Measurements from ENCODE around the gene REC8.

DNA sequence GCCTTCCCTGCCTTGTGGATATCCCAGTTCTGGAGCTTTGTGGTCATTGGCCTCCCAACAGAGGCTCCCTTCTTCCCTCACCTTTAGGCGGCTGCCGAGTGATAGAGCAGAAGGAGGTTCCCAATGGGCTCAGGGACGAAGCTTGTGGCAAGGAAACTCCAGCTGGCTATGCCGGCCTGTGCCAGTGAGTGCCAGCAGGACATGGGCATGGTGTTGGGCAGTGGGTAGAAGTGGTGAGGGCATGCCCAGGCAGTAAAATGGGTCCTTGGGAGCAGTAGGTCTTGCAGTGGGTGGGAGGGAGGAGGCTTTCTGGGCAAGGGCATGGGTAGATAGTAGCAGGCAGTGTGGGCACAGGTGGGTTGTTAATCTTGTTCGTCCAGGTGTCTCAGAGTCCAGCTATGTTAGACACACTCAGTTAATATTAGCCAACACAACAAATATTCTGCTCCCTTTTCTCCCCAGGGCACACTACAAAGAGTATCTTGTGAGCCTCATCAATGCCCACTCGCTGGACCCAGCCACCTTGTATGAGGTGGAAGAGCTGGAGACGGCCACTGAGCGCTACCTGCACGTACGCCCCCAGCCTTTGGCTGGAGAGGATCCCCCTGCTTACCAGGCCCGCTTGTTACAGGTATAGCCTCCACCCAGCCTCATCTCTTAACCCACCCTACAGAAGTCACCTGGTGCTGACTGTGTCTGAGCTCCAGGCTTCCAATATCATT, 11.9 kb upstream of the REC8 start:
- TF ChIP-seq CTCF (optimal IDR thresholded peaks at IDR 0.05 in 1 of 3, IDR thresholded peaks at IDR 0.05 in 1 of 3, conservative IDR thresholded peaks at IDR 0.05 in 1 of 3; ENCODE audit: extremely low read depth in 1 of 3, insufficient read depth in 2 of 3, low read length in 3 of 3) (no peak), EZH2 (IDR thresholded peaks at IDR 0.05; ENCODE audit: low read length) (no peak)

Measured in keratinocyte (primary cell).